Mesenchymal stem cell (in vitro differentiated cells and primary cell): ENCODE results near the gene ZNHIT3.

ENCODE experiments used
- DNase-seq: peaks from one replicate; pipeline ENCODE4 v3.0.0-alpha.2; 2013
- H2AFZ ChIP-seq: one replicate; pipeline ENCODE4 v1.6.1; 2013; ENCODE audit warnings: low read depth, mild to moderate bottlenecking, control low read depth, inconsistent platforms, low read length, moderate library complexity
- H2AK5ac ChIP-seq: 2 replicates; pipeline ENCODE4 v1.6.1; 2013; ENCODE audit warnings: low read length, moderate library complexity, mild to moderate bottlenecking, inconsistent platforms; ENCODE audit not compliant: severe bottlenecking
- H2BK120ac ChIP-seq: one replicate; pipeline ENCODE4 v1.6.1; 2013; ENCODE audit warnings: low read depth, mild to moderate bottlenecking, inconsistent platforms, low read length, moderate library complexity
- H2BK12ac ChIP-seq, 2 experiments: one replicate each; pipeline ENCODE4 v1.6.1; 2013; ENCODE audit warnings: inconsistent platforms in 2 of 2, low read length in 2 of 2, mild to moderate bottlenecking in 2 of 2, moderate library complexity in 2 of 2, control low read depth in 1 of 2
- H2BK15ac ChIP-seq: one replicate; pipeline ENCODE4 v1.6.1; 2013; ENCODE audit warnings: mild to moderate bottlenecking, low read depth, inconsistent platforms; ENCODE audit not compliant: poor library complexity, severe bottlenecking
- H2BK5ac ChIP-seq: 2 replicates; pipeline ENCODE4 v1.6.1; 2013; ENCODE audit warnings: low read depth, mild to moderate bottlenecking, low read length, control low read depth, inconsistent platforms; ENCODE audit not compliant: poor library complexity, severe bottlenecking
- H3K14ac ChIP-seq, 2 experiments: one replicate each; pipeline ENCODE4 v1.6.1; 2013; ENCODE audit warnings: inconsistent platforms in 2 of 2, low read length in 2 of 2, control low read depth in 1 of 2, mild to moderate bottlenecking in 1 of 2, moderate library complexity in 1 of 2
- H3K18ac ChIP-seq, 2 experiments: one replicate each; pipeline ENCODE4 v1.6.1; 2013; ENCODE audit warnings: inconsistent platforms in 2 of 2, low read length in 2 of 2, control low read depth in 1 of 2, low read depth in 1 of 2, mild to moderate bottlenecking in 1 of 2
- H3K23ac ChIP-seq, 2 experiments: one replicate each; pipeline ENCODE4 v1.6.1; 2013; ENCODE audit warnings: inconsistent platforms in 2 of 2, low read length in 2 of 2, mild to moderate bottlenecking in 2 of 2, moderate library complexity in 2 of 2, control low read depth in 1 of 2
- H3K27ac ChIP-seq: 2 replicates; pipeline ENCODE4 v1.5.1; 2013; ENCODE audit warnings: mild to moderate bottlenecking, moderate library complexity, low read length, control low read depth, inconsistent platforms; ENCODE audit not compliant: poor library complexity, severe bottlenecking
- H3K27me3 ChIP-seq, 2 experiments: 2 replicates each; pipeline versions ENCODE4 v1.6.1 to v1.7.0; 2013; ENCODE audit warnings: low read length in 2 of 2, mild to moderate bottlenecking in 2 of 2, moderate library complexity in 2 of 2, control low read depth in 1 of 2, inconsistent platforms in 1 of 2; ENCODE audit not compliant: control insufficient read depth in 1 of 2, insufficient read depth in 1 of 2
- H3K36me3 ChIP-seq, 2 experiments: 2 replicates each; pipeline versions ENCODE4 v1.6.1 to v1.7.0; 2013; ENCODE audit warnings: low read length in 2 of 2, control low read depth in 1 of 2, inconsistent platforms in 1 of 2, low read depth in 1 of 2, mild to moderate bottlenecking in 1 of 2; ENCODE audit not compliant: insufficient read depth in 2 of 2, control insufficient read depth in 1 of 2
- H3K4ac ChIP-seq, 2 experiments: one replicate each; pipeline ENCODE4 v1.6.1; 2013; ENCODE audit warnings: inconsistent platforms in 2 of 2, low read length in 2 of 2, mild to moderate bottlenecking in 2 of 2, moderate library complexity in 2 of 2, control low read depth in 1 of 2, low read depth in 1 of 2
- H3K4me1 ChIP-seq: 2 replicates; pipeline ENCODE4 v1.6.1; 2013; ENCODE audit warnings: low read depth, low read length, control low read depth; ENCODE audit not compliant: control insufficient read depth, insufficient read depth
- H3K4me2 ChIP-seq: 2 replicates; pipeline ENCODE4 v1.6.1; 2013; ENCODE audit warnings: low read length, mild to moderate bottlenecking, inconsistent platforms; ENCODE audit not compliant: poor library complexity, severe bottlenecking
- H3K4me3 ChIP-seq, 2 experiments: 2 replicates each; pipeline versions ENCODE4 v1.5.1 to v1.7.0; 2013; ENCODE audit warnings: low read length in 2 of 2, mild to moderate bottlenecking in 2 of 2, control low read depth in 1 of 2, low read depth in 1 of 2; ENCODE audit not compliant: insufficient read depth in 1 of 2
- H3K79me1 ChIP-seq: replicated peaks from 2 replicates; pipeline ENCODE4 v1.6.1; 2013; ENCODE audit warnings: mild to moderate bottlenecking, control low read depth, low read length, inconsistent platforms; ENCODE audit not compliant: poor library complexity, severe bottlenecking
- H3K9ac ChIP-seq: 2 replicates; pipeline ENCODE4 v1.7.0; 2013; ENCODE audit warnings: mild to moderate bottlenecking, low read length, moderate library complexity
- H3K9me3 ChIP-seq: 2 replicates; pipeline ENCODE4 v1.7.0; 2013; ENCODE audit warnings: mild to moderate bottlenecking, low read length; ENCODE audit not compliant: control insufficient read depth
- H4K8ac ChIP-seq: one replicate; pipeline ENCODE4 v1.6.1; 2013; ENCODE audit warnings: inconsistent platforms, mild to moderate bottlenecking, low read length, moderate library complexity
- H4K91ac ChIP-seq: one replicate; pipeline ENCODE4 v1.6.1; 2013; ENCODE audit warnings: mild to moderate bottlenecking, low read length, inconsistent platforms
- WGBS: methylation state at CpG from one replicate; pipeline ENCODE4 v1.1.7; 2013; ENCODE audit warnings: mixed read lengths; 5-methylcytosine and 5-hydroxymethylcytosine counted together

ZNHIT3 gene

DNA sequence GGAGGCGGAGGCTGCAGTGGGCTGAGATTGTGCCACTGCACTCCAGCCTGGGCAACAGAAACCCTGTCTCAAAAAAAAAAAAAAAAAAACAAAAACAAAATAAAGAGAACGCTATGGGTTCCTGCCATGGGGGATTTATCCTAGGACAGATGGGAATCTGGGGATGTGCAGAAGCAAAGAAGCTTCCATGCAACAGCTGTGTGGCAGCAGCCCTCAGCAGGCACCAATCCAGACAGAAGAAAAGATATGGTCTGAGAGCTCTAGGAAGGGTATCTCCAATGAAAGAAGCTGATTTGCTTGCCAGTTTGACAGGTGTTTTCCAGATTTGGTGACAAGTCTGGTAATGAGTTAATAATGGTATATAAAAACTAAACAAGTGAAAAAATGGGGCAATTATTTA lies 36.6 kb downstream of the ZNHIT3 start:
- no peak for DNase-seq
- no peak overlapping the region for H2BK15ac ChIP-seq
- H3K36me3 ChIP-seq = peaks cover 43 to 82% of the 10 kb centered on the region in 2 experiments
- no peaks in the 10 kb centered on the region for H3K27me3 ChIP-seq
- no peak overlapping the region for H2AK5ac ChIP-seq
- H4K91ac ChIP-seq = no peak overlapping the region
- no peak overlapping the region for H3K4ac ChIP-seq
- H3K23ac ChIP-seq = no peak overlapping the region
- no peak overlapping the region for H2BK5ac ChIP-seq
- H2BK120ac ChIP-seq = no peak overlapping the region
- no peak overlapping the region for H3K14ac ChIP-seq
- WGBS = 98% methylated on average over 1 of the region's 2 CpGs
- H3K27ac ChIP-seq = no peak overlapping the region
- no peak overlapping the region for H3K18ac ChIP-seq
- no peak overlapping the region for H3K4me2 ChIP-seq
- H2BK12ac ChIP-seq = no peak overlapping the region
- H3K9ac ChIP-seq = no peak overlapping the region
- H3K9me3 ChIP-seq = no peaks in the 10 kb centered on the region
- peaks cover 31% of the 10 kb centered on the region for H3K79me1 ChIP-seq
- peaks cover 2% of the 10 kb centered on the region for H3K4me1 ChIP-seq
- no peak overlapping the region for H4K8ac ChIP-seq
- no peak overlapping the region for H3K4me3 ChIP-seq
- H2AFZ ChIP-seq = no peak overlapping the region

- Histone ChIP-seq H3K27me3 (no peaks in the 10 kb centered on the region), H3K18ac (no peak overlapping the region), H2BK12ac (no peak overlapping the region), H2BK15ac (no peak overlapping the region), H3K4me3 (no peak overlapping the region), H4K91ac (no peak overlapping the region), H3K36me3 (peaks cover 44 to 73% of the 10 kb centered on the region in 2 experiments), H2BK5ac (no peak overlapping the region), H3K79me1 (peaks cover 31% of the 10 kb centered on the region), H3K9me3 (no peaks in the 10 kb centered on the region), H3K23ac (no peak overlapping the region), H2BK120ac (no peak overlapping the region), H3K4me1 (peaks cover 4% of the 10 kb centered on the region), H3K27ac (no peak overlapping the region), H3K9ac (no peak overlapping the region), H3K14ac (no peak overlapping the region), H2AFZ (no peak overlapping the region), H4K8ac (no peak overlapping the region), H3K4ac (no peak overlapping the region), H2AK5ac (no peak overlapping the region), H3K4me2 (no peak overlapping the region)
- 96% methylated on average over 4 of the region's 4 CpGs for WGBS
- no peak for DNase-seq
Measured at GRCh38 chr17:36524428-36524876, 38.0 kb downstream of the ZNHIT3 start.

DNA sequence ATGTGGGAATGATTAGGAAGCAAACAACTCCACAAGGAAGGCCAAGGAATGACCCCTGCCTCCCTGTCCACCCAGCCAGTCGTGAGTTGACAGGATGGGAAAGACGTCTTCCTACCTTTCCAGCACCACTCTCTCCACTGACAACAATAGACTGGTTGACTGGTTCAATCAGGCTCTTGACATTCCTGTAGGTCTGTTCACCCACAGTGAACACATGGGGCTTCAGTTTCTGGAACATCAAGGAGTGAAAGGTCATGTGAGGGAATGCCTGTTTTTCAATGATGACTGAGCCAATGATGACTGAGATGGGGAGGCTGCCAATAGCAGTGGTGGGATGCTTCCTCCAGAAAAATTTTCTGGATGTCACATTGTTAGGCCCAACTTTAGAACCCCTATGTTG lies 38.6 kb downstream of the ZNHIT3 start:
- Histone ChIP-seq H3K4ac (no peak overlapping the region), H3K23ac (no peak overlapping the region), H2BK15ac (no peak overlapping the region), H3K4me3 (no peak overlapping the region), H3K9me3 (no peaks in the 10 kb centered on the region), H3K79me1 (peaks cover 31% of the 10 kb centered on the region), H3K36me3 (peaks cover 44 to 66% of the 10 kb centered on the region in 2 experiments), H2BK5ac (no peak overlapping the region), H3K4me1 (peaks cover 4% of the 10 kb centered on the region), H2BK12ac (no peak overlapping the region), H4K91ac (no peak overlapping the region), H3K27me3 (no peaks in the 10 kb centered on the region), H3K14ac (no peak overlapping the region), H4K8ac (no peak overlapping the region), H3K4me2 (no peak overlapping the region), H2AK5ac (no peak overlapping the region), H2AFZ (no peak overlapping the region), H2BK120ac (no peak overlapping the region), H3K18ac (no peak overlapping the region), H3K9ac (peak overlapping the region; percentile 14), H3K27ac (no peak overlapping the region)
- WGBS = 88% methylated on average over 2 of the region's 2 CpGs
- no peak for DNase-seq

- Histone ChIP-seq H3K4me3 (no peak overlapping the region), H3K4me2 (no peak overlapping the region), H3K4ac (no peak overlapping the region), H3K27ac (no peak overlapping the region), H4K8ac (no peak overlapping the region), H3K18ac (no peak overlapping the region), H2BK120ac (no peak overlapping the region), H2AK5ac (no peak overlapping the region), H3K23ac (no peak overlapping the region), H3K4me1 (peaks cover 4% of the 10 kb centered on the region), H3K14ac (no peak overlapping the region), H2AFZ (no peak overlapping the region), H3K79me1 (peaks cover 33% of the 10 kb centered on the region), H2BK5ac (no peak overlapping the region), H4K91ac (no peak overlapping the region), H3K27me3 (no peaks in the 10 kb centered on the region), H3K9ac (no peak overlapping the region), H3K36me3 (peaks cover 44 to 58% of the 10 kb centered on the region in 2 experiments), H2BK12ac (no peak overlapping the region), H3K9me3 (no peaks in the 10 kb centered on the region), H2BK15ac (no peak overlapping the region)
- WGBS = 97% methylated on average over 6 of the region's 6 CpGs
- no peak for DNase-seq
Measured at GRCh38 chr17:36525888-36526287, 39.4 kb downstream of the ZNHIT3 start.
